Hematopoietic multipotent progenitor cell (in vitro differentiated cells): ENCODE data around the gene WSCD2. TPM values are rescaled to one million over a fixed set of nuclear protein-coding genes. Genes with fewer than 3 reads are reported as not detected.

Experiments
- DNase-seq, 3 donors: peaks; one replicate each; pipeline ENCODE4 v3.0.0-alpha.2; 2011 to 2015; ENCODE audit warnings: low read depth in 2 of 3, low spot score in 2 of 3
- total RNA-seq: library from RNA; depleted of rRNA; stranded (reverse); fragments of >200 nt; gene quantifications from one replicate; pipeline ENCODE4 v1.2.3, GENCODE V29; 2012

The WSCD2 gene
- total RNA-seq, 1 donor, result 0.27 TPM

DNA sequence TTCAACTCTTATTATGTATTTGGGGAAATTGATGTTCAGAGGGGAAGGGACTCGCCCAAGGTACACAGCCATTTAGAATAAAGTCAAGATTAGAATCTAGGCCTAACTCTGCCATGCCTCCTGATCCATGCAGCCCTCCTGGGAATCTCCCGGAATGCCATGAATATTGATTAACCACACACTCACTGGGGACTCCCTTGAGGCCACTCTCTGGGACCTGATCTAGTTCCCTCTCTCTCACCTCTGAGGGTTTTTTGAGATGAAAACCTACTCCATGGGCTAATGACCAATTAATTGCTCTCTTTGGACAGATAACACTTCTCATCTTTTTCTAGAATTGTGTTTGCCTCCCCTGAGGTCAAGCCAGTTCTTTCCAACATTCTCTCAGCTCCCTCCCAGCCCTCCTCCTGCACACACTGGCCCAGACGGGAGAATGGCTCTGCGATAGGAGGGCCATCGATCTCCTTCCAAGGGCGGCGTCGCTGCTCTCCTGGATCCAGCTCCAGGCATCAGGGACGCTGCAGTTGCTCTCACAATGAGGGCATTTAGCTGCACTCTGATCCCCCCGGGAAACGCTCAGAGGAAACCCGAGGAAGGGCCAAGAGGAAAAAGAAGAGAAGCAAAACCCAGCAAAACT, 22.6 kb downstream of the WSCD2 start:
- no peak for DNase-seq

DNA sequence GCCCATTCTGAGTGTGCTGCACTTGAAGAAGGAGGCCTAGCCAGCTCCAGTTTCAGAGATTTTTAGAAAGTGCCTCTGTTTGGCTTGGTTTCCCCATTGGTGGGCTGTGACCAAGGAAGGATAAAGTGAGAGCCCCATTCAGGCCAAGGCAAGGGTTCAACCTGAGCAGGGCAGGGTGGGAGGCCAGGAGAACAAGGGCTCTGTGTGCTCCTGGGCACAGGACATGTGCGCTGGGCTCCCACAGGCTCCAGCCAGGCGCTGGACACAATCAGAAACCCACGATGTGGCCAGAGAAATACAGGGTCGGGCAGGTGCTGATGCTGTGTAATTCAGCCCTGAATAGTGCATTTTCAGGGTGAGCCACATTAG, 23.1 kb downstream of the WSCD2 start:
- no peak for DNase-seq

DNA sequence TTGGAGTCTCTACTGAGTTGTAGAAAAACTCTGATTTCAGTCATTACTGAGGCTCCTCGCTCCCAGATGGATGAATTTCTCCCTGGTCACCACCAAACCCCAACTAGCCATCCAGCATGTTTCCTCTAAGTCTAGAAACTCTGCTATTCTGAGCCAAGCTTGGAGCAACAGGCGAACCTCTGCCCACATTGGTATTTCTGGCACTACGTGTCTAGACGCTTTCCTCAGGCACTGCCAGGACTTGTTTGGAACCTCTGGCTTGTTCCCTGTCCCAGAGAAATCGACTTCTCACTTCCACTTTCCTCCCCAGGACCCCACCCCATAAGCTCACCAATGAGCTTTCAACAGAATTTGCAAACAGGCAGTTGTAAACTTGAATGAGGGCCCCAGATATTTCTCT, 27.6 kb downstream of the WSCD2 start:
- no peak for DNase-seq

DNA sequence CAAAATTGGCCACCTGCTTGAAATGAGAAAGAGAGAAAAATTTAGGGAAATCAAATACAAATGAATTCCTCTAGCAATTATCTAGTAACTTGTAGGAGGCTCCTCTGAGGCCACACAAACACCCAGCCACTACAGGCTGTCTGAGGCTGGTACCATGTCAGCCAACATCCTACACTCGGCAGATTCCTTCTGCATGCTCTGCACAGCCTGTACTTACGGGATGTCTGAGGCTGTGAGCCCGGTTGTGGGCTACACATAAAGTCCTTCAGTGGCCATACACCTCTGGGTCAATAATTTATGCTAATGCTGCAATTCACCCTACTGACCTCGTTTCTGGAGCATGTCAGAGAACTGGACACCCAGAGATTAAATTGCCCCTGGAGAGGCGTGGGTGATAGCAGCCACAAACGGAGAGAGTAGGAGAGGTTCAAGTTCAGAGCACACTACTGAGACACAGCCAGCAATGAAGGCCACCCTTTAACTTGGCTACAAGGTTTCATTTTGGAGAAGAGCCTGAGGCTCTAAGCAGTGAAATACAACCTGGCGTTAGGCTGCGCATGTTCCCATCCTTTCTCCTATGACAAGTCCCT, 28.9 kb downstream of the WSCD2 start:
- DNase-seq, result no peak

DNA sequence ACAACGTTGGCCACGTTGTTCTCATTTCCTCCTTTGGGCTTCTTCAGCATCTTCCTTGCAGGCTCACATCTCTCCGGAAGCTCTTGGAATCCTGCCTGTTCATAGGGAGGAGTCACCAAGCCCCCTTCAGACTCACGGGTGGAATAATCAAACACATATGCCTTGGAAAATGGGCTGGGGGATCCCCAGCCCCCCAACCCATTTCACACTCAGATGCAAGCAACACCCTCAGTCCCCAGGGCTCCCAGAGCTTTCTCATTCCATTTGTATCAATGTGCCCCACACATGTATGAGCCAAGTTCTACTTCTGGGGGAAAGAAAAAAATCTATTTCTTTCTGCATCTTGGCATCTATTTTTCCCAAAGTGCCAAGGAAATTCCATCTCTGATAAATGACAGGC, 33.1 kb downstream of the WSCD2 start:
- DNase-seq, result no peak

DNA sequence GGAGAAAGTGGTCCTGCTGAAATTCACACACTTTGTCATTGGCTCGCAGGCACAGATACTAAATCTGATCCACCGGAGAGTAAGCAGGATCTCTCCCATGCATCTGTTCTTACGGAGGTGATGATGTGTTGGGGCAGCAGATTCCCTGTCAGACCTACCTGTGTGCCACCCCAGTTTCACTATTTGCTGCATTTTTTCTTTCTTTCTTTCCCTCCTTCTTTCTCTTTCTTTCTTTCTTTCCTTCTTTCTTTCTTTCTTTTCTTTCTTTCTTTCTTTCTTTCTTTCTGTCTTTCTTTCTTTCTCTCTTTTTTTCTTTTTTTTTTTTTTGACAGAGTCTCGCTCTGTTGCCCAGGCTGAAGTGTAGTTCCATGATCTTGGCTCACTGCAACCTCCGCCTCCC, 37.4 kb downstream of the WSCD2 start:
- no peak for DNase-seq

DNA sequence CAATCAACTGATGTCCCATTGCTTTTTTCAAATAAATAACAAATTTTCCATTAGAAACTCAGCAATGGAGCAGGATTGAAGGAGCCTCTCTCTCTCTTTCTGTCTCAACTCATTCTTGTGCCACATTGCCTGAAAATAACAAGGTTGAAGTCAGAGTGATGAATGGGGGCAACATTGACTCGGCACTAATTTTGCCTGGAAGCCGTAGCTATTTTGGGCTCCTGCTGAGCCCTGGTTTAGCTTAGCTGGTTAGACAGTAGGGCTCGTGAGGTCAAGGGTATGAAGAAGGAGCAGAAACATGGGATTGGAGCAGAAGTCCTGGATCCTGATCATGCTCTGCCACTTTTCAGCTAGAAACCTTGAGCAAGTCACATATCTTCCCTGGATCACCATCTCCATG, 38.9 kb downstream of the WSCD2 start:
- no peak for DNase-seq

DNA sequence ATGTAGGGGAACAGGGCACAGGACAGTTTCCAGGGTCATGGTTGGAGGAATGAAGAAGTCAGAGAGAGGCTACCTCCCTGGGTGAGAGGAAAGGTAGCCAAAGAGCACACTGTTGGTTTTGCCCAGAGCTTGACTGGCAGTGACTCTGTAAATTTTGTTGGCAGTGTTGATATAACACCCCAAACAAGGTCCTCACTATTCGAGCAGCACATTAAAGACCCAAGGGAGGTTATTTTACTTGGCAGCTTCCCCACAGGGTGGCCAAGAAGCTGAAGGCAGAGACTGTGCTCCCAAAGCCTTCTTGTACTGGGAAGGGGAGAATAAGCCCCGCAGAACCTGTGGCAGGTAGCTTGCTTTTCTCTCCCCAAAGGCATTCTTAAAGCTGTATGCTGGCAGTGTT, 40.6 kb downstream of the WSCD2 start:
- no peak for DNase-seq

DNA sequence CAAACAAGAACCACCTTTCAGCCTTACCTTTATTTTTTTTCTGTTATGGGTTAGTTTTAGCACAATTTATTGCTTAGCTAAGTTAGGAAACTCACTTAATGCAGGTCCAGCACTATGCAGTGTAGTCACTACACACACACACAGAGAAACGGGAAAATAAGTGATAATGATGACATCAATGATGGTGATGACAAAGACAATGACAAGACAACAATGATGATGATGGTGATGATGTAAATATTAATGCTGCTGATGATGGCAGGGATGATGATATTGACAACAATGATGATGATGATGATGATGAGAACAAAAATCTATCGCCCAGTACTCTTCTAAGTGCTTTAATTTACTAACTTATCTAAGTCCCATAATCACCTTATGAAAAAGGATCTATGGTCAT, 41.1 kb downstream of the WSCD2 start:
- DNase-seq, result no peak

DNA sequence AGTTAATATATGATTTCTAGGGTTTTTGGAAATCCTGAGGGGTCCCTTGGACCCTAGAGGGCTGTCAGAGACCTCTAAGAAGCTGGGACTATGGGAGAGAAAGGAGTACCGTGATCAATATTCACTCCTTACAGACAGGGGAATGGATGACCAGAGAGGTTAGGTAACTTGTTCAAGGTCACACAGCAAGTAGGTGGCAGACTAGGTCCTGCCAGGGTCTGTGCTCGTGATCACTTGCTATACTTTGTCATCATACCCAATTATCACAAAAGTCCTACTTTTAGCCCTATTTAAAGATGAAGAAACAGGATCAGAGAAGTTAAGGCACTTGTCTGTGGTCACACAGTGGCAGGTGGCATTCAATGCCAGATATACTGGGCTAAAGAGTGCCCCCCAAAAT, 42.9 kb downstream of the WSCD2 start:
- DNase-seq, result no peak

DNA sequence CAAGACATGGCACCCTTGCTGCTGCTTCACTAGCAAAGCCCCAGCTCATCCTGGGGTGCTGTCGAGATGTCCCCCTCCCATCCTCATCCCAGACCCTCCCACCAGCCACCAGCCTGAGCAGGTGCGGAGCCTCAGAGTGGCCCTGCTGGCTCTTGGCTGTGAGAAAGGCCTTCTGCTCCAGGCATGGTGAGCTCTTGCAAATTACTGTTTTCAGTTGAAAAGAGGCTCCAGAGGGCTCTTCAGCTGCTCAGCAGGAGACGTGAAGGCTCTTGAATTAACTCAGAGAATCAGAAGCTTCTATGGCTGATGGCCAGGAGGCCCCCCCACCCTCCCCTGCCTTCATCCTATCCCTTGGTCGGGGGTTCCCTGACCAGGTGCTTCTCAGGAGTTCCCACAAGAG, 44.1 kb downstream of the WSCD2 start:
- no peak for DNase-seq

DNA sequence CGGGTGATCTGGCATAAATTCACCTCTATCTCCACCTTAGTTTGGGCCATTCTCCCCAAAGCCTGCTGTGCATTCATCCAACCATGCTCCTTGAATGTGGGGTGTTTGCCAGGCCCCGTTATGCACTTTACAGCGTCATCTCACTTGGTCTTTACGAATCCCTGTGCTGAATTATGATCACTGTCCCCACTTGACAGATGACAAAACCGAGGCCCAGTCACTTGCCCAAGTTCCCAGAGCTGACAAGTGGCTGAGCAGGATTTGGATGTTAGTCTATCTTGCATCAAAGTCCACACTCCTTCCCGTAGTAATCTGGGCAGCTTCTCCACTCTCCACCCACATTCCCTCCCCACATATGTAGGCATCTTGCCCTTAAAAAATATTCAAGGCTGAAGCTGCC, 44.8 kb downstream of the WSCD2 start:
- no peak for DNase-seq

DNA sequence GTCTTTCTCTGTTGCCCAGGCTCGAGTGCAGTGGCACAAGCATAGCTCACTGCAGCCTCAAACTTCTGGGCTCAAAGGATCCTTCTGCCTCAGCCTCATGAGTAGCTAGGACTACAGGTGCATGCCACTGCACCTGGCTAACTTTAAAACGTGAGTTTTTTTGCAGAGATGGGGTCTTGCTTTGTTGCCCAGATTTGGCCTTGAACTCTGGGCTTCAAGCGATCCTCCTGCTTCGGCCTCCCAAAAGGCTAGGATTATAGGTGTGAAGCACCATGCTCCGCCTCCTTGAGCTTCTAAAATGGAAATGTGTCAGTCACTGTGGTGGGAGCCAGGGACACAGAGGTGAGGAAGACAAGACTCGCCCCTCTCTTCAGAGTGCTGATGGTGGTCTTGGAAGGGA, 45.6 kb downstream of the WSCD2 start:
- no peak for DNase-seq

DNA sequence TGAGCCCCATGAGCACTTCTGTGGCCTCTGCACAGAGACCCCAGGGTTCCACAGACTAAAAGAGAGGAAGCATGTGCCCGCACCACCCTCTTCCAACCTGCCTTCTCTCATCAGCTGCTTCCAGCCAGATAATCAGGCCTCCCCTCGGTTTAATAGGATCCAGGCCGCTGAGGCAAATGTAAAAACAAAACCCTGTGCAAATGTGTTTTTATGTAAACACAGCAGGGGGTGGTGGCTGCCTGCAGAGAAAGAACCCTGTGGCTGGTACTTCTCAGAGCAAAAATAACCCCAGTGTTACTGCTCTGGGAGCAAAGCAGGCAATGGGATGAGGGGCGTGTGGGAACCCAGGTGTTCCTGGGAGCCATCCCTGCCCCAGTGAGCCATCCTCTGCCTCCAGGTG, 46.2 kb downstream of the WSCD2 start:
- no peak for DNase-seq

DNA sequence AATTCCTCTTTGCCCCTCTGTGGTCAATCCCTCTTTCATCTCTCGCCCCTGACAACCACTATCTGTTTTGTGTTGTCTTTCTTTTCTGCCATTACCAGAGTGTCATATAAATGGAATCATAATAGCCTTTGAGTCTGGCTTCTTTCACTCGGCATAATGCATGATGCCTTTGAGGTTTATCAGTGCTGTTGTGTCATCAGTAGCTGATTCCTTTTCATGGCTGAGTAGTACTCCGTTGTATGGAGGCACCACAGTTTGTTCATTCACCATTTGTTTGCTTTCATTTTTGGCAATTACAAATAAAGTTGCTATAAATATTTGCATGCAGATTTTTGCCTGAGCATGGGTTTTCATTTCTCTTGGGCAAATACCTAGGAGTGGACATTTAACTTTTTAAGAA, 47.2 kb downstream of the WSCD2 start:
- DNase-seq, result no peak

DNA sequence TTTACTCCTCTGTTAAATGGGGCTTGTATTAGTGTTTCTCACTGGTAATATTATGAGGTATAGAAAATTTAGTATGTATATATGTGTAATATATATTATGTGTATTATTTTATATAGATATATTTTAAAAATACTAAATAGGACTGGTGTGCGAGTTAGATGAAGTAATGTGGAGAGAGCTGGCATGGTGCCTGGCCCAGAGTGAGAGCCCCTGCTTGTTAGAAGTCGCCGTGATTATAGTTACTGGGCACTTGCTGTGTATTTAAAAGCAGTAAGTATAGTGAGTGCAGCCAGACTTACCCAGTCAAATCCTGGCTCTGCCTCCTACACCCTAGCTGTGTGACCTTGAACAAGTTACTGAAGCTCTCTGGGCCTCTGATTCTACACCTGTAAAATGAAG, 48.0 kb downstream of the WSCD2 start:
- no peak for DNase-seq

DNA sequence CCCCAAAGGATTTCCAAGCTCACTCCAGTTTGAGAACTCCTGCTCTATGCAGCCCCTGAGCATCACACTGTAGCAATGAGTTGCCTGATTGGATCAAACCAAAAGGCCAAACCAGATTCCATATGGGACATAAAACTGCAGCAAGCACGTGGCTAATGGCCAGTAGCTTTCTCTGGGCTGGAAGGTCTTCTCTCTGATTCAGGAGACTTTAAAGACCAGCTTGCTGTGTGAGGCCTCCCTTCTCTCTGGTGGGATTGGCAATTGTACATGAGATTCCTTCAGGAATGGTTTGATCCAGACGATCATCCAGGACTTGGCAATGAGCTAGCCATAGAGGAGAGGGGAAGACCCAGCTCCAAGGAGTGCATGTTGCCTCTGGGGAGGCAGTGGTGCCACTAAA, 50.2 kb downstream of the WSCD2 start:
- DNase-seq, result no peak

DNA sequence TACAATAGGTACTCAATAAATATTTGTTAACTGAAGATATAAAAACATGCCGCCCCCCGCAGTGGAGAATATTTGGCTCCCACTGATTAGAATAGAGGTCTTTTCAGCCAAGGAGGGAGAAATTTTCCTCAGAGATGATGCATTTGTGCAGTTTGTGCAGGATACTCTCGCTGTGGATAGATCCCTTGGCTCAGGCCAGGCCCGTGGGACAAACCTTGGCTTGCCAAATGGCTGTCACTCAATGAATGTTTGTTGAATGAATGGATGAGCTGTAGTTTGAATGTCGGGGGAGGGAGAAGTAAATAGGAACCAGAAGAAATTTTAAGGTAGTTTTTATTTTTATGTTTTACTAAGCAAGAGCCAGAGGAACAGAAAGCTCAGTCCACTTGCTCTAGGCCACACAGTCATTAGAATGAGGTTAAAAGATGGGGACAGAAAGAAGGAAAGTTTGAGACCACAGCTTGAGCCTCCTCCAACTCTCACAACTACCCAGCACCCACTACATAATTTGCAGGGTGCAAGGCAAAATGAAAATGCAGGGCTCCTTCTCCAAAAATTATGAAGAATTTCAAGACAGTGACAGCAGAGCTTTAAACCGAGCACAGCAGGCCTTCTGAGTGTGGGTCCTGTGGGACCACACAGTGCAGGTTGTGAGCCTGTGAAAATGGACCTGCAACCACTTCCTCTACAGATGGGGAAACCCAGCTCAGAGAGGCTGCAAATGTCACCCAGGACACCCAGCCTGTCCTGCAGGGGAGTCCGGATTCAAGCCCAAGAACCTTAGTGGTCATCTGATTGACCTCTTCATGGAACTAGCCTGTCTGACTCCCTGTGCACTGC, 51.4 kb downstream of the WSCD2 start:
- no peak for DNase-seq

DNA sequence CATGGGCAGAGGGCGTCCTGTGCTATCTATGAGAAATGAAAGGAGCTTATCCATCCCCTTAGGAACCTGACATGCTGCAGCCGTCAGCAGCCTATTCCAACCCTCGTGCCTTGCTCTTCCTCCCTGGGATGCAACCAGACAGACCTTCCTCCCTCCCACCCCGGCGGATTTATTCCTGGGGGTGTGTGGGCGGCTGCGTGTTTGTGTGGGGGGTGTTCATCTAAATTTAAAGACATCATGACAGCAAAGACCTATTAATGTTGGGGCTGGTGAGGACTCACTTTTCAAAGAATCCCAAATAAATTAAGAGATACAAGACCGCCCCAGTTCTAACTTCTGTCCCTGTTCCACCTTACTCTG, 52.0 kb downstream of the WSCD2 start:
- DNase-seq, result no peak

DNA sequence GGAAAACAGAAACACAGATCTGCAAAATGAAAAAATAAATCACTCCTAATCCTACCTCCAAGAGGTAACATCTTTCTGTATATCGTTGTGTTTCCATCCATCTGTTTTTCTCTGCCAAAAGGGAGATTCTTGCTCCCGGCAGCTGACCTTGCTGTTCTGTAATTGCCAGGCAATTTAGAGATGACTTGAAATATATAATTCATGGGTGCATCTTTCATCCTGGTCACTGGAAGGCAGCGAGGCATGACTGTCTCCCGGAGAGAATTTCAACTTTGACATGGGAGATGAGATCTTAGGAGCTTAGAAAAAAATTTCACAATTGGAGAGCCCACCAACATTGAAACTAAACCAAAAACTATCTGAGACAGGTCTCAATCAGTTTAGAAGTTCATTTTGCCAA, 53.0 kb downstream of the WSCD2 start:
- DNase-seq, result no peak

DNA sequence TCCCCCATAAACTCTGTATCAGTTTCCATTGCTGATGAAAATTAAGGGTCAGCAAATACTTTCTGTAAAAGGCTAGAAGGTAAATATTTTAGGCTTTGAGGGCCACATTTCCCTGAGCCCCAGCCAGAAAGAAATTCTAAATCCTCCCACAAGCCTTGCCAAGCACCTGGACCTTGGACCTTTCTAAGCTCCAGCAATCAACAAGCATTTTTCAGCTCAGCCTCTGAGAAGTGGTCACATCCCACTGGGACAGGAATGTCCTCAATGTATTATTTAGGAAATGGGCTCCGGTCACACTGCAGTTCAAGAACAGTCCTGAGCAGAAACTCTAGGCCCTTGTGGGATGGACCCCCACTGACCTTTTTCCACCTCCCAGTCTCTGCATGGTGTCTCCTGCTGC, 55.9 kb downstream of the WSCD2 start:
- no peak for DNase-seq

DNA sequence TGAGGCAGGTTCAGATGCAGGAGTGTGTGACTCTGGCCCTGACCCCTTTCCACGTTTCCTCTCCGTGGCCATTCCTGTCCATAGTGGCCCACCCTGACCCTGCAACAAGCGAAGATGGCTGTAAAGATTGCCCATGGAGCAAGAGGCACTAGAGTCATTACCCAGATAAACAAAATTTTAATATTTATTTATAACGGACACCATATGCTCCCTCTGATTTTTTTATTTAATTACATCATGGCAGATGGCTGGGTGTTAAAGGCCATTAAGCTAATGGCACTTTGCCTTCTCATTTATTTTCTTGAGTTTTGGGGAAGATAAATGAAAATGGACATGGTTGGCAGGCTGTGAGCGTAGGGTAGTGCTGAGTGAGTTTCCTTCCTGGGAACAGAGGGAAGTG, 58.7 kb downstream of the WSCD2 start:
- no peak for DNase-seq
